Upper lobe of left lung (tissue), 4 donors: Measurements from ENCODE around the gene STAB2.

Experiments used
- CTCF ChIP-seq, 6 experiments: fragments of 450-650 bp in 4 of 6; fragments of 200-600 bp in 2 of 6; sonication (generic) in 2 of 6; IDR thresholded peaks; one replicate each; pipeline ENCODE4 v1.5.1; 2016 to 2019; ENCODE audit warnings: antibody characterized with exemption in 6 of 6
- POLR2A ChIP-seq, 4 donors: fragments of 450-650 bp; IDR thresholded peaks; one replicate each; pipeline ENCODE4 v1.5.1; 2016 to 2017; ENCODE audit warnings: antibody characterized with exemption in 4 of 4, mild to moderate bottlenecking in 2 of 4
- POLR2AphosphoS5 ChIP-seq, 2 donors: sonication (generic); formaldehyde crosslinking; IDR thresholded peaks; one replicate each; pipeline ENCODE4 v1.5.1; 2017; ENCODE audit warnings: antibody characterized with exemption in 2 of 2

GRCh38 chr12:103569278-103569677 lies 17.8 kb upstream of the STAB2 start:
- TF ChIP-seq POLR2A (IDR thresholded peaks at IDR 0.05): no peak
- TF ChIP-seq POLR2AphosphoS5 (IDR thresholded peaks at IDR 0.05): no peak
- no peak for TF ChIP-seq CTCF (IDR thresholded peaks at IDR 0.05)
